ENCODE data around the gene SERINC5. TPM values are rescaled to one million over a fixed set of nuclear protein-coding genes. Genes with fewer than 3 reads are reported as not detected.

Gene SERINC5
- polyA plus RNA-seq, 3 donors = 5.0 to 35.9 (median 7.3) TPM

DNA sequence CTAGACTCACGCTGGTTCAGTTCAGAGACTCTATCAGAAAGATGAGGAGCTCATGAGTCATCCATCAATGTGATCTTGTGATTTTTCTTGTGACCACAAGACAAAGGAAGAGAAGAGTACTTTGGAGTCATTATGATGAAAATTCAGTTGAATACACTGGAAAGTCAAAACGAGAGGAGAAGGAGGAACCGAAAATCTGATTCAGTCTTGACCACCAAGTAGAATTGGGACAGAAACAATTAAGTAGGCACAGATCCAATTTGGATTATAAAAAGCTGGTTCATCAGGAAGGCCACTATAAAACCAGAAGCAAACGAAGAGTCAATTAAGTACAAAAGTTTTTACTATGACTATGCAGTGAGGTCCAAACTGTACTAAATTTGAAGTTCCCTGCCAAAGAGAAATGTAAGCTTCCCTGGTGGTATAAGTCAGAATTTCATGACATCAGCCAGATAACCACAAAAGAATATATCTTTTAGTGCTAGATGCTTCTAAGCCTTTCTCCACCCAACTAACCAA lies 129.8 kb downstream of the SERINC5 start:
- H3K36me3 ChIP-seq (replicated peaks in 1 of 2; ENCODE audit: control insufficient read depth in 1 of 2, insufficient read depth in 2 of 2, low read length in 2 of 2) = no peaks in the 10 kb centered on the region
- TF ChIP-seq CTCF (IDR thresholded peaks at IDR 0.05) = peak; percentile 50
- intact Hi-C loops (cut with micrococcal nuclease) = loop anchor here (5.0 to 10.0 kb wide), 3 partner anchors 131 to 281 kb away; partner anchors contain the start of genes SERINC5 (in 2 of the 2) and ZFYVE16 (in 2 of the 2)
- peak overlapping the region; percentile 96 to 99 for H3K27ac ChIP-seq (ENCODE audit: low read depth in 1 of 2, low read length in 2 of 2)
- Mint-ChIP-seq H3K27me3 (ENCODE audit: low read depth in 3 of 3) (no peaks in the 10 kb centered on the region), H3K9me3 (peaks cover 0 to 10% (median 7%) of the 10 kb centered on the region in 7 donors), H3K27ac (peak overlapping the region; percentile 99 to 100 (median 100)), H3K4me1 (peaks cover 69% of the 10 kb centered on the region), H3K4me3 (peak overlapping the region; percentile 42 to 81), H3K36me3 (peaks cover 7 to 9% of the 10 kb centered on the region in 2 donors)
- H4K20me1 ChIP-seq (ENCODE audit: insufficient read depth, low read length) = no peaks in the 10 kb centered on the region
- peak overlapping the region; percentile 71 for H3K9ac ChIP-seq (ENCODE audit: insufficient read depth, low read length, poor library complexity, severe bottlenecking)
- H3K9me3 ChIP-seq (replicated peaks in 1 of 2; ENCODE audit: control insufficient read depth in 1 of 2, insufficient read depth in 1 of 2, low read length in 2 of 2) = peaks cover 0 to 4% of the 10 kb centered on the region in 2 donors
- peaks cover 70% of the 10 kb centered on the region in 2 donors for H3K4me1 ChIP-seq (ENCODE audit: control insufficient read depth in 1 of 2, insufficient read depth in 2 of 2, low read length in 2 of 2)
- no peaks in the 10 kb centered on the region for H3K27me3 ChIP-seq (ENCODE audit: control insufficient read depth in 2 of 2, insufficient read depth in 2 of 2, low read length in 2 of 2)
- DNase-seq = peak; percentile 96 to 99 (median 98)
- 0% methylated on average over 3 of the region's 4 CpGs for WGBS (ENCODE audit: insufficient coverage)
- H3K79me2 ChIP-seq (ENCODE audit: insufficient read depth, low read length) = no peaks in the 10 kb centered on the region
- H3K4me2 ChIP-seq (replicated peaks; ENCODE audit: extremely low read depth, low read length, poor library complexity, severe bottlenecking) = peak overlapping the region; percentile 61
- H2AFZ ChIP-seq (ENCODE audit: insufficient read depth, low read depth, low read length, poor library complexity, severe bottlenecking) = no peak overlapping the region
- peak overlapping the region in 1 of 3 experiments; percentile 50 for H3K4me3 ChIP-seq (replicated peaks in 1 of 3; ENCODE audit: low read depth in 2 of 3, low read length in 3 of 3)

DNA sequence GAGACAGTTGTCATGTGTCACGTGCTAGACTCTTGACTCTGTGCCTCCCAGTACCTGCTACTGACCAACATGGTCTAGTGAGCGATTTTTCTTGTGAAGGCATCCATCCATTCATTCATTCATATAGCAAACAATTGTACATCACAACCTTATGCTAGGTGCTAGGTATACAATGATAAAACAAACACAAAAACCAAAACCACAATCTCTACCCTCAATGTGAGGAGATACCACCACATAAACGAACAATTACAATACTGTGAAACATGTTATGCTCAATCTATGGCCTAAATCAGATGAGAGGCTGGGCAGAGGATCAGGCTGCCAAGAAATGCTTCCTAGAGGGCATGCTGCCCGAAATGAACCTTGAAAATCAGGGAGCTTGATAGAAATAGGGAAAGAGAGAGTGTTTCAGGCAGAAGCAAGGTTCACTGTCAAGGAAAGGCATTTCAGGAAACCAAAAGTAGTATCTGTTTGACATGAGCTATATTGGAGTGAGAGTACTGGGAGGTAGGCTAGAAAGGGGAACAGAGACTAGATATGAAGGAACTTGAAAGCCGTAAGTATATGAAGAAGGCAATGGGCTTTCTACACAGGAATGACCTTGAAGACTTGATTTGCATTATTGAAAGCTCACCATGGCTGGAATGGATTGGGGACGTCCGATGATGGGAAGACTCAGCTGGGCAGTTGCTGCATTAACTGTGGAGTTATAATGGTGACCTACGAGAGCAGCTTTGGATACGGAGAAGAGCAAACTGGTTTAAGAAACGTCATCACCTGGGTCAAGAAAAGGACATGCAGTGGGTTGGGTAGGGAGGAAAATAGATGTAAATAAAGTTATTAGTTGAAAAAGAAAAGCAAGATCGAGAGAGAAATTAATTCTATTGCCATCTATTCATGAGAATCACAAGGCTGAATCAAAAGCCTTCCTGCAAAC lies 130.6 kb downstream of the SERINC5 start:
- Histone ChIP-seq H2AFZ (ENCODE audit: insufficient read depth, low read depth, low read length, poor library complexity, severe bottlenecking) (no peak overlapping the region), H3K27ac (ENCODE audit: low read depth in 1 of 2, low read length in 2 of 2) (peak overlapping the region; percentile 96 to 99), H3K9ac (ENCODE audit: insufficient read depth, low read length, poor library complexity, severe bottlenecking) (peak overlapping the region; percentile 71), H3K79me2 (ENCODE audit: insufficient read depth, low read length) (no peaks in the 10 kb centered on the region), H3K27me3 (ENCODE audit: control insufficient read depth in 2 of 2, insufficient read depth in 2 of 2, low read length in 2 of 2) (no peaks in the 10 kb centered on the region), H3K4me1 (ENCODE audit: control insufficient read depth in 1 of 2, insufficient read depth in 2 of 2, low read length in 2 of 2) (peaks cover 70% of the 10 kb centered on the region in 2 donors), H3K4me2 (replicated peaks; ENCODE audit: extremely low read depth, low read length, poor library complexity, severe bottlenecking) (peak overlapping the region; percentile 61), H3K9me3 (replicated peaks in 1 of 2; ENCODE audit: control insufficient read depth in 1 of 2, insufficient read depth in 1 of 2, low read length in 2 of 2) (peaks cover 0 to 4% of the 10 kb centered on the region in 2 donors), H3K36me3 (replicated peaks in 1 of 2; ENCODE audit: control insufficient read depth in 1 of 2, insufficient read depth in 2 of 2, low read length in 2 of 2) (no peaks in the 10 kb centered on the region), H3K4me3 (replicated peaks in 1 of 3; ENCODE audit: low read depth in 2 of 3, low read length in 3 of 3) (peak overlapping the region in 1 of 3 experiments; percentile 40), H4K20me1 (ENCODE audit: insufficient read depth, low read length) (no peaks in the 10 kb centered on the region)
- Mint-ChIP-seq H3K27ac (peak overlapping the region; percentile 99 to 100 (median 100)), H3K36me3 (peaks cover 4 to 10% of the 10 kb centered on the region in 2 donors), H3K4me1 (peaks cover 69% of the 10 kb centered on the region), H3K9me3 (peaks cover 0 to 9% (median 5%) of the 10 kb centered on the region in 7 donors), H3K27me3 (ENCODE audit: low read depth in 3 of 3) (no peaks in the 10 kb centered on the region), H3K4me3 (peak overlapping the region; percentile 42 to 81)
- peak; percentile 76 to 85 (median 84) for DNase-seq
- 47% methylated on average over 7 of the region's 11 CpGs for WGBS (ENCODE audit: insufficient coverage)
- intact Hi-C loops (cut with micrococcal nuclease) = loop anchor here (5.0 to 10.0 kb wide), 3 partner anchors 132 to 282 kb away; partner anchors contain the start of genes SERINC5 (in 2 of the 2) and ZFYVE16 (in 2 of the 2)
- TF ChIP-seq CTCF (IDR thresholded peaks at IDR 0.05) = no peak
